GM23338 (cell line): ENCODE results near the gene ITGB3BP. TPM values are rescaled to one million over a fixed set of nuclear protein-coding genes. Genes with fewer than 3 reads are reported as not detected.
"Not testable (repeated sequence)": the region's sequence is repeated elsewhere in the genome, so short reads cannot be mapped to it uniquely, and the experiment has no call there.

Source experiments
- ATAC-seq: fragments of 200-7000 bp; cut with Tn5 transposase; 3 replicates; pipeline ENCODE4 v1.9.1; 2020
- DNase-seq: peaks from one replicate; pipeline ENCODE4 v3.0.0-alpha.2; 2015; ENCODE audit warnings: low spot score
- H2AFZ ChIP-seq: fragments of 200-600 bp; sonication (generic); 2 replicates; pipeline ENCODE4 v1.8.0; 2016; ENCODE audit warnings: antibody characterized with exemption, mild to moderate bottlenecking, moderate library complexity
- H3F3A ChIP-seq: fragments of 200-600 bp; sonication (generic); replicated peaks from 2 replicates; pipeline ENCODE4 v1.8.0; 2017; ENCODE audit warnings: antibody characterized with exemption, mixed run types, low read depth
- H3K27ac ChIP-seq: fragments of 200-600 bp; sonication (generic); 2 replicates; pipeline ENCODE4 v1.6.1; 2016; ENCODE audit warnings: low read depth
- H3K27me3 ChIP-seq: fragments of 200-600 bp; sonication (generic); 2 replicates; pipeline ENCODE4 v1.8.0; 2016; ENCODE audit warnings: mild to moderate bottlenecking, mixed run types, moderate library complexity; ENCODE audit not compliant: insufficient read depth
- H3K36me3 ChIP-seq: fragments of 200-600 bp; sonication (generic); 2 replicates; pipeline ENCODE4 v1.8.0; 2016; ENCODE audit warnings: mild to moderate bottlenecking; ENCODE audit not compliant: insufficient read depth
- H3K4me1 ChIP-seq: fragments of 200-600 bp; sonication (generic); 2 replicates; pipeline ENCODE4 v1.8.0; 2016; ENCODE audit warnings: mild to moderate bottlenecking, moderate library complexity; ENCODE audit not compliant: insufficient read depth
- H3K4me2 ChIP-seq: fragments of 200-600 bp; sonication (generic); 2 replicates; pipeline ENCODE4 v1.7.1; 2017; ENCODE audit warnings: mixed run types
- H3K4me3 ChIP-seq: fragments of 200-600 bp; sonication (generic); 2 replicates; pipeline ENCODE4 v1.6.1; 2016; ENCODE audit warnings: mixed run types
- H3K79me2 ChIP-seq: fragments of 200-600 bp; sonication (generic); replicated peaks from 2 replicates; pipeline ENCODE4 v1.8.0; 2017; ENCODE audit warnings: mild to moderate bottlenecking; ENCODE audit not compliant: insufficient read depth
- H3K9me2 ChIP-seq: fragments of 200-600 bp; sonication (generic); 2 replicates; pipeline ENCODE4 v1.8.0; 2017; ENCODE audit not compliant: insufficient read depth
- H4K20me1 ChIP-seq: fragments of 200-600 bp; sonication (generic); replicated peaks from 2 replicates; pipeline ENCODE4 v1.8.0; 2017; ENCODE audit warnings: mild to moderate bottlenecking; ENCODE audit not compliant: insufficient read depth
- H3K27ac Mint-ChIP-seq: 2 replicates; pipeline ENCODE4 v1.8.0; 2020; ENCODE audit warnings: inconsistent platforms, mild to moderate bottlenecking, moderate library complexity, mixed read lengths
- H3K27me3 Mint-ChIP-seq: 3 replicates; pipeline ENCODE4 v1.8.0; 2022; ENCODE audit warnings: low read depth, mild to moderate bottlenecking, moderate library complexity, mixed read lengths, inconsistent platforms; ENCODE audit not compliant: insufficient read depth, poor library complexity
- H3K36me3 Mint-ChIP-seq: 3 replicates; pipeline ENCODE4 v1.8.0; 2021; ENCODE audit warnings: low read depth, mild to moderate bottlenecking, inconsistent platforms, moderate library complexity, mixed read lengths
- H3K4me1 Mint-ChIP-seq: 3 replicates; pipeline ENCODE4 v1.8.0; 2020; ENCODE audit warnings: mild to moderate bottlenecking, inconsistent platforms, mixed read lengths
- H3K4me3 Mint-ChIP-seq: 3 replicates; pipeline ENCODE4 v1.8.0; 2021; ENCODE audit warnings: moderate library complexity, mild to moderate bottlenecking, inconsistent platforms, mixed read lengths
- H3K9me3 Mint-ChIP-seq: 3 replicates; pipeline ENCODE4 v1.8.0; 2020; ENCODE audit warnings: moderate library complexity, mild to moderate bottlenecking, inconsistent platforms, mixed read lengths
- CREB1 ChIP-seq: fragments of 250-450 bp; sonication (Bioruptor Pico); IDR thresholded peaks from 2 replicates; pipeline ENCODE4 v1.5.0; 2020; ENCODE audit warnings: low read depth, mild to moderate bottlenecking, moderate library complexity
- CTCF ChIP-seq, 2 experiments: fragments of 200-600 bp in 1 of 2; sonication (generic) in 1 of 2; conservative IDR thresholded peaks; 2 replicates each; pipeline versions ENCODE4 v1.5.1 to v1.6.1; 2016 to 2017; ENCODE audit warnings: antibody characterized with exemption in 2 of 2, low read depth in 2 of 2, mild to moderate bottlenecking in 2 of 2, moderate library complexity in 1 of 2
- EZH2phosphoT487 ChIP-seq: fragments of 200-600 bp; sonication (generic); IDR thresholded peaks from one replicate; pipeline ENCODE4 v1.8.1; 2018; ENCODE audit warnings: antibody characterized with exemption; ENCODE audit not compliant: unreplicated experiment
- NANOG ChIP-seq: IDR thresholded peaks from 2 replicates; pipeline ENCODE4 v1.6.1; 2016; ENCODE audit warnings: antibody characterized with exemption, borderline replicate concordance
- POLR2AphosphoS5 ChIP-seq: IDR thresholded peaks from 2 replicates; pipeline ENCODE4 v1.6.1; 2016; ENCODE audit warnings: antibody characterized with exemption, low read depth
- REST ChIP-seq: IDR thresholded peaks from one replicate; pipeline ENCODE4 v1.6.1; 2018; ENCODE audit warnings: antibody characterized with exemption; ENCODE audit not compliant: unreplicated experiment
- STAT1 ChIP-seq: IDR thresholded peaks from one replicate; pipeline ENCODE4 v1.6.1; 2016; ENCODE audit warnings: antibody characterized with exemption; ENCODE audit not compliant: unreplicated experiment
- ZNF114 ChIP-seq: fragments of 250-450 bp; sonication (Bioruptor Pico); IDR thresholded peaks from 2 replicates; pipeline ENCODE4 v1.5.0; 2020; ENCODE audit warnings: mild to moderate bottlenecking, moderate library complexity
- polyA plus RNA-seq: library from polyadenylated mRNA; unstranded; fragments of >200 nt; fragmentation: Nextera tagmentation; extraction: Ambion mirVana; gene quantifications from 2 replicates; pipeline ENCODE4 v1.2.1, GENCODE V29; 2016
- total RNA-seq: library from RNA; depleted of rRNA; stranded (reverse); fragments of >200 nt; shearing (Covaris generic); gene quantifications from 2 replicates; pipeline ENCODE4 v1.2.3, GENCODE V29; 2014
- TF ChIP-seq, protein P1 (sequence below): fragments of 250-450 bp; sonication (Bioruptor Pico); IDR thresholded peaks from 2 replicates; pipeline ENCODE4 v1.5.0; 2020; ENCODE audit warnings: mild to moderate bottlenecking, moderate library complexity

The ITGB3BP gene
- total and polyA plus RNA-seq, 2 experiments from 2014 or later: 49.4 to 101 TPM

- TF ChIP-seq CTCF (conservative IDR thresholded peaks at IDR 0.05; ENCODE audit: low read depth in 2 of 2): no peak
- no peak for TF ChIP-seq NANOG
- TF ChIP-seq ZNF114: no peak
Measured at GRCh38 chr1:63423649-63424048, 99.4 kb downstream of the ITGB3BP start (continued).

GRCh38 chr1:63420746-63421145 lies 102.3 kb downstream of the ITGB3BP start:
- not testable (repeated sequence) for H3K27ac ChIP-seq, H3K36me3 Mint-ChIP-seq, H3K9me2 ChIP-seq, H3K4me3 ChIP-seq, ATAC-seq, H3F3A ChIP-seq, H3K4me1 Mint-ChIP-seq, H3K4me1 ChIP-seq, H3K27ac Mint-ChIP-seq, H3K36me3 ChIP-seq, H3K4me3 Mint-ChIP-seq, H2AFZ ChIP-seq, H3K27me3 ChIP-seq, DNase-seq, H4K20me1 ChIP-seq, H3K79me2 ChIP-seq, H3K4me2 ChIP-seq, H3K27me3 Mint-ChIP-seq, H3K9me3 Mint-ChIP-seq

GRCh38 chr1:63418101-63418500 lies 104.9 kb downstream of the ITGB3BP start:
- H3K4me3 ChIP-seq: no peak overlapping the region
- Mint-ChIP-seq H3K36me3 (peaks cover 9% of the 10 kb centered on the region; the same call in 2 of the 3 replicates), H3K27ac (no peak overlapping the region), H3K27me3 (peaks cover 2% of the 10 kb centered on the region), H3K9me3 (no peaks in the 10 kb centered on the region; the same call in 2 of the 3 replicates), H3K4me1 (no peaks in the 10 kb centered on the region), H3K4me3 (no peak overlapping the region)
- ATAC-seq: no peak
- H3K27me3 ChIP-seq: no peaks in the 10 kb centered on the region
- H3K36me3 ChIP-seq: no peaks in the 10 kb centered on the region
- no peak overlapping the region for H3K27ac ChIP-seq
- no peaks in the 10 kb centered on the region for H3K4me1 ChIP-seq
- DNase-seq: no peak
- H4K20me1 ChIP-seq: no peaks in the 10 kb centered on the region
- no peak overlapping the region for H3K4me2 ChIP-seq
- H3K79me2 ChIP-seq: no peaks in the 10 kb centered on the region
- H2AFZ ChIP-seq: no peak overlapping the region
- no peaks in the 10 kb centered on the region for H3K9me2 ChIP-seq
- H3F3A ChIP-seq: no peaks in the 10 kb centered on the region
- TF ChIP-seq POLR2AphosphoS5: no peak
- no peak for TF ChIP-seq CREB1
- TF ChIP-seq STAT1: no peak
- no peak for TF ChIP-seq REST
- TF ChIP-seq EZH2phosphoT487: no peak
- TF ChIP-seq, protein P1, sequence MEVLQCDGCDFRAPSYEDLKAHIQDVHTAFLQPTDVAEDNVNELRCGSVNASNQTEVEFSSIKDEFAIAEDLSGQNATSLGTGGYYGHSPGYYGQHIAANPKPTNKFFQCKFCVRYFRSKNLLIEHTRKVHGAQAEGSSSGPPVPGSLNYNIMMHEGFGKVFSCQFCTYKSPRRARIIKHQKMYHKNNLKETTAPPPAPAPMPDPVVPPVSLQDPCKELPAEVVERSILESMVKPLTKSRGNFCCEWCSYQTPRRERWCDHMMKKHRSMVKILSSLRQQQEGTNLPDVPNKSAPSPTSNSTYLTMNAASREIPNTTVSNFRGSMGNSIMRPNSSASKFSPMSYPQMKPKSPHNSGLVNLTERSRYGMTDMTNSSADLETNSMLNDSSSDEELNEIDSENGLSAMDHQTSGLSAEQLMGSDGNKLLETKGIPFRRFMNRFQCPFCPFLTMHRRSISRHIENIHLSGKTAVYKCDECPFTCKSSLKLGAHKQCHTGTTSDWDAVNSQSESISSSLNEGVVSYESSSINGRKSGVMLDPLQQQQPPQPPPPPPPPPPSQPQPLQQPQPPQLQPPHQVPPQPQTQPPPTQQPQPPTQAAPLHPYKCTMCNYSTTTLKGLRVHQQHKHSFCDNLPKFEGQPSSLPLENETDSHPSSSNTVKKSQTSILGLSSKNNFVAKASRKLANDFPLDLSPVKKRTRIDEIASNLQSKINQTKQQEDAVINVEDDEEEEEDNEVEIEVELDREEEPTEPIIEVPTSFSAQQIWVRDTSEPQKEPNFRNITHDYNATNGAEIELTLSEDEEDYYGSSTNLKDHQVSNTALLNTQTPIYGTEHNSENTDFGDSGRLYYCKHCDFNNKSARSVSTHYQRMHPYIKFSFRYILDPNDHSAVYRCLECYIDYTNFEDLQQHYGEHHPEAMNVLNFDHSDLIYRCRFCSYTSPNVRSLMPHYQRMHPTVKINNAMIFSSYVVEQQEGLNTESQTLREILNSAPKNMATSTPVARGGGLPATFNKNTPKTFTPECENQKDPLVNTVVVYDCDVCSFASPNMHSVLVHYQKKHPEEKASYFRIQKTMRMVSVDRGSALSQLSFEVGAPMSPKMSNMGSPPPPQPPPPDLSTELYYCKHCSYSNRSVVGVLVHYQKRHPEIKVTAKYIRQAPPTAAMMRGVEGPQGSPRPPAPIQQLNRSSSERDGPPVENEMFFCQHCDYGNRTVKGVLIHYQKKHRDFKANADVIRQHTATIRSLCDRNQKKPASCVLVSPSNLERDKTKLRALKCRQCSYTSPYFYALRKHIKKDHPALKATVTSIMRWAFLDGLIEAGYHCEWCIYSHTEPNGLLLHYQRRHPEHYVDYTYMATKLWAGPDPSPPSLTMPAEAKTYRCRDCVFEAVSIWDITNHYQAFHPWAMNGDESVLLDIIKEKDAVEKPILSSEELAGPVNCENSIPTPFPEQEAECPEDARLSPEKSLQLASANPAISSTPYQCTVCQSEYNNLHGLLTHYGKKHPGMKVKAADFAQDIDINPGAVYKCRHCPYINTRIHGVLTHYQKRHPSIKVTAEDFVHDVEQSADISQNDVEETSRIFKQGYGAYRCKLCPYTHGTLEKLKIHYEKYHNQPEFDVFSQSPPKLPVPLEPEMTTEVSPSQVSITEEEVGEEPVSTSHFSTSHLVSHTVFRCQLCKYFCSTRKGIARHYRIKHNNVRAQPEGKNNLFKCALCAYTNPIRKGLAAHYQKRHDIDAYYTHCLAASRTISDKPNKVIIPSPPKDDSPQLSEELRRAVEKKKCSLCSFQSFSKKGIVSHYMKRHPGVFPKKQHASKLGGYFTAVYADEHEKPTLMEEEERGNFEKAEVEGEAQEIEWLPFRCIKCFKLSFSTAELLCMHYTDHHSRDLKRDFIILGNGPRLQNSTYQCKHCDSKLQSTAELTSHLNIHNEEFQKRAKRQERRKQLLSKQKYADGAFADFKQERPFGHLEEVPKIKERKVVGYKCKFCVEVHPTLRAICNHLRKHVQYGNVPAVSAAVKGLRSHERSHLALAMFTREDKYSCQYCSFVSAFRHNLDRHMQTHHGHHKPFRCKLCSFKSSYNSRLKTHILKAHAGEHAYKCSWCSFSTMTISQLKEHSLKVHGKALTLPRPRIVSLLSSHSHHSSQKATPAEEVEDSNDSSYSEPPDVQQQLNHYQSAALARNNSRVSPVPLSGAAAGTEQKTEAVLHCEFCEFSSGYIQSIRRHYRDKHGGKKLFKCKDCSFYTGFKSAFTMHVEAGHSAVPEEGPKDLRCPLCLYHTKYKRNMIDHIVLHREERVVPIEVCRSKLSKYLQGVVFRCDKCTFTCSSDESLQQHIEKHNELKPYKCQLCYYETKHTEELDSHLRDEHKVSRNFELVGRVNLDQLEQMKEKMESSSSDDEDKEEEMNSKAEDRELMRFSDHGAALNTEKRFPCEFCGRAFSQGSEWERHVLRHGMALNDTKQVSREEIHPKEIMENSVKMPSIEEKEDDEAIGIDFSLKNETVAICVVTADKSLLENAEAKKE (CRISPR knock-in tag): no peak
